ENCODE measurements around the gene CEP97.
"Not testable (repeated sequence)": the region's sequence is repeated elsewhere in the genome, so short reads cannot be mapped to it uniquely, and the experiment has no call there.

The CEP97 gene

GRCh38 chr3:101701696-101702634 is 22.4 kb upstream of the CEP97 start:
- DNase-seq (ENCODE audit: low read depth in 2 of 2) = no peak

GRCh38 chr3:101702726-101703125 is 21.7 kb upstream of the CEP97 start:
- DNase-seq (ENCODE audit: low read depth in 2 of 2) = no peak

- no peak for DNase-seq (ENCODE audit: low read depth in 2 of 2)
Measured at GRCh38 chr3:101703169-101703568, 21.2 kb upstream of the CEP97 start.

GRCh38 chr3:101704639-101705038 is 19.8 kb upstream of the CEP97 start:
- not testable (repeated sequence) for DNase-seq (ENCODE audit: low read depth in 2 of 2)

- DNase-seq (ENCODE audit: low read depth in 2 of 2) = no peak
Measured at GRCh38 chr3:101709126-101709525, 15.3 kb upstream of the CEP97 start.

GRCh38 chr3:101718455-101718854 is 6.0 kb upstream of the CEP97 start:
- no peak for DNase-seq (ENCODE audit: low read depth in 2 of 2)

GRCh38 chr3:101719604-101720185 is 4.7 kb upstream of the CEP97 start:
- DNase-seq (ENCODE audit: low read depth in 2 of 2) = no peak

- no peak for DNase-seq (ENCODE audit: low read depth in 2 of 2)
Measured at GRCh38 chr3:101720851-101721840, 3.3 kb upstream of the CEP97 start.

- DNase-seq (ENCODE audit: low read depth in 2 of 2) = no peak
Measured at GRCh38 chr3:101722394-101723173, 1.8 kb upstream of the CEP97 start.

- DNase-seq (ENCODE audit: low read depth in 2 of 2) = peak in 1 of 2 donors; percentile 7
Measured at GRCh38 chr3:101725194-101725889, 928 bp downstream of the CEP97 start.

- DNase-seq (ENCODE audit: low read depth in 2 of 2) = no peak
Measured at GRCh38 chr3:101725890-101726275, 1.5 kb downstream of the CEP97 start.

- no peak for DNase-seq (ENCODE audit: low read depth in 2 of 2)
Measured at GRCh38 chr3:101729586-101729985, 5.2 kb downstream of the CEP97 start.

- DNase-seq (ENCODE audit: low read depth in 2 of 2) = no peak
Measured at GRCh38 chr3:101730839-101731238, 6.4 kb downstream of the CEP97 start.

- DNase-seq (ENCODE audit: low read depth in 2 of 2) = no peak
Measured at GRCh38 chr3:101732240-101732641, 7.8 kb downstream of the CEP97 start.

- DNase-seq (ENCODE audit: low read depth in 2 of 2) = no peak
Measured at GRCh38 chr3:101735833-101736232, 11.4 kb downstream of the CEP97 start.

- DNase-seq (ENCODE audit: low read depth in 2 of 2) = not testable (repeated sequence)
Measured at GRCh38 chr3:101741914-101742313, 17.5 kb downstream of the CEP97 start.

- no peak for DNase-seq (ENCODE audit: low read depth in 2 of 2)
Measured at GRCh38 chr3:101744811-101745210, 20.4 kb downstream of the CEP97 start.

- DNase-seq (ENCODE audit: low read depth in 2 of 2) = not testable (repeated sequence)
Measured at GRCh38 chr3:101745934-101746333, 21.5 kb downstream of the CEP97 start.

- DNase-seq (ENCODE audit: low read depth in 2 of 2) = not testable (repeated sequence)
Measured at GRCh38 chr3:101753386-101754113, 29.1 kb downstream of the CEP97 start.

- no peak for DNase-seq (ENCODE audit: low read depth in 2 of 2)
Measured at GRCh38 chr3:101758224-101758623, 33.8 kb downstream of the CEP97 start.
